K562 (cell line): Measurements from ENCODE around the gene STX3. TPM values are rescaled to one million over a fixed set of nuclear protein-coding genes. Genes with fewer than 3 reads are reported as not detected.
A peak's percentile ranks its signal among the peaks of the same experiment; 100 is the strongest.

ENCODE experiments used
- ARID3B ChIP-seq: fragments of 250-450 bp; sonication (Bioruptor Pico); IDR thresholded peaks from 2 replicates; pipeline ENCODE4 v1.4.0; 2020; ENCODE audit warnings: borderline replicate concordance
- ATF1 ChIP-seq, 2 experiments: fragments of 450-650 bp in 1 of 2; IDR thresholded peaks; 2 replicates each; pipeline ENCODE4 v1.6.1; 2016; ENCODE audit warnings: missing compliant biosample characterization in 1 of 2, missing genetic modification characterization in 1 of 2
- CBX5 ChIP-seq: IDR thresholded peaks from 2 replicates; pipeline ENCODE4 v1.6.1; 2014; ENCODE audit warnings: low read depth, borderline replicate concordance
- EGR1 ChIP-seq: fragments of 450-650 bp; conservative IDR thresholded peaks from 2 replicates; pipeline ENCODE4 v1.6.1; 2017; ENCODE audit warnings: mild to moderate bottlenecking
- ETV5 ChIP-seq: sonication (generic); formaldehyde crosslinking; IDR thresholded peaks from 2 replicates; pipeline ENCODE4 v1.4.0; 2020; ENCODE audit warnings: low read depth, mild to moderate bottlenecking, missing genetic modification reagents
- HES1 ChIP-seq: fragments of 450-650 bp; IDR thresholded peaks from 2 replicates; pipeline ENCODE4 v1.6.1; 2016; ENCODE audit warnings: low read depth, mild to moderate bottlenecking, moderate library complexity
- HMBOX1 ChIP-seq: sonication (generic); IDR thresholded peaks from 2 replicates; pipeline ENCODE4 v1.6.1; 2016
- HOMEZ ChIP-seq: fragments of 250-450 bp; sonication (Bioruptor Pico); IDR thresholded peaks from 2 replicates; pipeline ENCODE4 v1.4.0; 2020; ENCODE audit warnings: mild to moderate bottlenecking, moderate library complexity
- MLLT1 ChIP-seq, 2 experiments: fragments of 450-650 bp; IDR thresholded peaks; 2 replicates each; pipeline ENCODE4 v1.6.1; 2016
- NBN ChIP-seq: fragments of 450-650 bp; IDR thresholded peaks from 2 replicates; pipeline ENCODE4 v1.6.1; 2016; ENCODE audit warnings: low read depth, mild to moderate bottlenecking
- SMAD3 ChIP-seq: fragments of 450-650 bp; formaldehyde crosslinking; conservative IDR thresholded peaks from 2 replicates; pipeline ENCODE4 v1.4.0; 2020; ENCODE audit warnings: mild to moderate bottlenecking
- SRF ChIP-seq, 2 experiments: fragments of 250-450, 450-650 bp in 1 of 2; sonication (Bioruptor Pico) in 1 of 2; sonication (generic) in 1 of 2; formaldehyde crosslinking; IDR thresholded peaks; 2 replicates each; pipeline versions ENCODE4 v1.5.0 to v1.5.1; 2020 to 2022; ENCODE audit warnings: mild to moderate bottlenecking in 1 of 2, missing genetic modification reagents in 1 of 2
- TAF7 ChIP-seq: fragments of 450-650 bp; IDR thresholded peaks from 2 replicates; pipeline ENCODE4 v1.6.1; 2016; ENCODE audit warnings: missing genetic modification characterization, missing compliant biosample characterization
- ZC3H4 ChIP-seq: sonication (generic); formaldehyde crosslinking; IDR thresholded peaks from 2 replicates; pipeline ENCODE4 v1.9.0; 2021; ENCODE audit warnings: missing genetic modification reagents, borderline replicate concordance
- ZNF165 ChIP-seq: fragments of 250-450 bp; sonication (Bioruptor Pico); IDR thresholded peaks from 2 replicates; pipeline ENCODE4 v1.4.0; 2020; ENCODE audit warnings: borderline replicate concordance
- ZNF511 ChIP-seq: sonication (generic); formaldehyde crosslinking; IDR thresholded peaks from 2 replicates; pipeline ENCODE4 v1.8.0; 2022; ENCODE audit warnings: mild to moderate bottlenecking, missing genetic modification reagents
- polyA plus RNA-seq, 8 experiments: library from polyadenylated mRNA; depleted of rRNA in 4 of 8; stranded (reverse) in 5 of 8; unstranded in 3 of 8; fragments of >200 nt; fragmentation: Nextera tagmentation in 2 of 8; fragmentation: Illumina TruSeq in 1 of 8; extraction: Ambion mirVana in 2 of 8; extraction: Trizol in 1 of 8; gene quantifications; 2 replicates each; pipeline versions ENCODE4 v1.2.1 to v1.2.3, GENCODE V29; 2011 to 2014; ENCODE audit warnings: inconsistent platforms in 1 of 8, missing spikeins in 1 of 8
- total RNA-seq, 7 experiments: library from RNA; depleted of rRNA in 6 of 7; stranded (reverse); fragments of >200 nt in 6 of 7; fragmentation: Illumina TruSeq in 2 of 7; extraction: Trizol in 2 of 7; gene quantifications; 2 replicates each; pipeline versions ENCODE4 v1.2.1 to v1.2.3, GENCODE V29; 2011 to 2021; ENCODE audit warnings: low replicate concordance in 1 of 7

The STX3 gene
- total and polyA plus RNA-seq, 9 of the 15 experiments (the other 6 are each of a cell fraction or from before 2014, with no cell fraction given): 12.0 to 91.6 (median 48.7) TPM

- TF ChIP-seq ARID3B (CRISPR knock-in tag) (0 out of 2 replicates have a peak, but pooled peaks have one; percentile 56), SRF (CRISPR knock-in tag; IDR thresholded peaks at IDR 0.05) (no peak), HES1 (no peak), EGR1 (no peak), NBN (no peak; the same call in 1 of the 2 replicates), ZNF511 (CRISPR knock-in tag) (peak; percentile 61; the same call in 1 of the 2 replicates), MLLT1 (IDR thresholded peaks at IDR 0.05) (peak; percentile 35 to 96; a peak in 3 of 4 replicates), SMAD3 (CRISPR knock-in tag) (0 out of 2 replicates have a peak, but pooled peaks have one; percentile 42), HOMEZ (CRISPR knock-in tag) (no peak), ATF1 (CRISPR knock-in tag; IDR thresholded peaks at IDR 0.05) (no peak), ATF1 (tag; IDR thresholded peaks at IDR 0.05) (peak; percentile 21; the same call in 1 of the 2 replicates), HMBOX1 (no peak), ZC3H4 (CRISPR knock-in tag) (no peak), CBX5 (no peak), ZNF165 (CRISPR knock-in tag) (no peak), ETV5 (CRISPR knock-in tag) (peak; percentile 61; the same call in 1 of the 2 replicates), TAF7 (tag) (no peak)
Measured at GRCh38 chr11:59753650-59754493, 1.3 kb upstream of the STX3 start (continued).
